Large intestine (tissue), 3 donors: ENCODE data around the gene STEAP1B. TPM values are rescaled to one million over a fixed set of nuclear protein-coding genes. Genes with fewer than 3 reads are reported as not detected.

Source experiments
- DNase-seq, 2 donors: peaks; one replicate each; pipeline versions ENCODE4 v3.0.0 to v3.0.0-alpha.2; 2013
- H3K27ac ChIP-seq: one replicate; pipeline ENCODE4 v1.5.1; 2013; ENCODE audit warnings: low read length
- H3K27me3 ChIP-seq: 2 replicates; pipeline ENCODE4 v1.6.1; 2013; ENCODE audit warnings: low read length; ENCODE audit not compliant: control insufficient read depth, insufficient read depth
- H3K36me3 ChIP-seq: 2 replicates; pipeline ENCODE4 v1.6.1; 2013; ENCODE audit warnings: low read length; ENCODE audit not compliant: control insufficient read depth, insufficient read depth
- H3K4me1 ChIP-seq: one replicate; pipeline ENCODE4 v1.6.1; 2013; ENCODE audit warnings: low read length; ENCODE audit not compliant: control insufficient read depth, insufficient read depth
- H3K4me3 ChIP-seq: one replicate; pipeline ENCODE4 v1.5.1; 2013; ENCODE audit warnings: low read length
- H3K9me3 ChIP-seq: one replicate; pipeline ENCODE4 v1.6.1; 2013; ENCODE audit warnings: mild to moderate bottlenecking, low read depth, low read length, moderate library complexity; ENCODE audit not compliant: control insufficient read depth
- WGBS: methylation state at CpG from one replicate; pipeline ENCODE4 v1.1.5; 2013; ENCODE audit warnings: low lambda C conversion rate; ENCODE audit not compliant: insufficient coverage; 5-methylcytosine and 5-hydroxymethylcytosine counted together
- polyA plus RNA-seq: library from polyadenylated mRNA; unstranded; fragments of 120-200 nt; gene quantifications from one replicate; pipeline ENCODE4 v1.2.1, GENCODE V29; 2013

The STEAP1B gene
- polyA plus RNA-seq, 1 donor: 1.5 TPM

GRCh38 chr7:22481726-22482125 lies 18.3 kb downstream of the STEAP1B start:
- no CpG with 5 or more reads among the region's 5 CpGs for WGBS
- Histone ChIP-seq H3K36me3 (no peaks in the 10 kb centered on the region), H3K4me3 (no peak overlapping the region), H3K27ac (no peak overlapping the region), H3K9me3 (no peaks in the 10 kb centered on the region), H3K27me3 (no peaks in the 10 kb centered on the region), H3K4me1 (peaks cover 4% of the 10 kb centered on the region)
- peak; percentile 16 to 40 for DNase-seq

DNA sequence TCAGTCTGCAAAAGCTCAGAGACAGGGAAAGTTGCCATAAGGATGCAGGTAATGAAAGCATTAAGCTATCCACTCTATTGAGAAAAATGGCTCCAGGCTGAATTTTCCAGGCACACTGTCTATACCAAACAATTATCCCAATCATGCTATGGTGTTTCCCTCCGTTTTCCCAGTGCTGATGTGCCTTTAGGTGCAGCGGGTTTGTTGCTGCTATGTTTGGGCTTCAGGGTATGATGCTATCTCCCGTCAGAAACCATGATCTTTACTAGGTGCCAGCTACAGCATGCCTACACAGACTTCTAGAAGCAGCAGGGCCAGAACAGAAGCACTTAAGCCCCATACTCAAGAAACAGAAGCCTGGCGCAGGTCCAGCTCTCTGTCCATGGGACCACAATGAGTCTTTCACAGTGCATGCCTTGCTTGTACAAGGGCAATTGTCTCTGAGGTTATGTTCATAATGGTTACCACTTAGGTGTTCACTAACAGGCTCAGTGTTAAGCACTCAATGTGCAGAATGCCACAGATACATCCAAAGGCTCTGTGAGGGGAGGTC lies 19.4 kb downstream of the STEAP1B start:
- Histone ChIP-seq H3K36me3 (no peaks in the 10 kb centered on the region), H3K4me1 (peaks cover 4% of the 10 kb centered on the region), H3K4me3 (no peak overlapping the region), H3K9me3 (no peaks in the 10 kb centered on the region), H3K27me3 (no peaks in the 10 kb centered on the region), H3K27ac (no peak overlapping the region)
- no peak for DNase-seq
- no CpG with 5 or more reads among the region's 4 CpGs for WGBS

- no peaks in the 10 kb centered on the region for H3K9me3 ChIP-seq
- no peaks in the 10 kb centered on the region for H3K36me3 ChIP-seq
- no peak overlapping the region for H3K4me3 ChIP-seq
- WGBS: no CpG with 5 or more reads among the region's 10 CpGs
- no peaks in the 10 kb centered on the region for H3K27me3 ChIP-seq
- peak in 1 of 2 donors; percentile 13 for DNase-seq
- H3K4me1 ChIP-seq: peaks cover 4% of the 10 kb centered on the region
- H3K27ac ChIP-seq: no peak overlapping the region
Measured at GRCh38 chr7:22477876-22478450, 22.0 kb downstream of the STEAP1B start.

- no peaks in the 10 kb centered on the region for H3K36me3 ChIP-seq
- no peaks in the 10 kb centered on the region for H3K9me3 ChIP-seq
- peaks cover 4% of the 10 kb centered on the region for H3K4me1 ChIP-seq
- H3K27ac ChIP-seq: no peak overlapping the region
- WGBS: no CpG with 5 or more reads among the region's 4 CpGs
- no peak overlapping the region for H3K4me3 ChIP-seq
- H3K27me3 ChIP-seq: no peaks in the 10 kb centered on the region
- DNase-seq: no peak
Measured at GRCh38 chr7:22477262-22477661, 22.7 kb downstream of the STEAP1B start.

GRCh38 chr7:22476824-22477223 lies 23.2 kb downstream of the STEAP1B start:
- Histone ChIP-seq H3K4me1 (peaks cover 4% of the 10 kb centered on the region), H3K9me3 (no peaks in the 10 kb centered on the region), H3K27me3 (no peaks in the 10 kb centered on the region), H3K27ac (no peak overlapping the region), H3K36me3 (no peaks in the 10 kb centered on the region), H3K4me3 (no peak overlapping the region)
- no peak for DNase-seq
- no CpG with 5 or more reads among the region's 6 CpGs for WGBS

DNA sequence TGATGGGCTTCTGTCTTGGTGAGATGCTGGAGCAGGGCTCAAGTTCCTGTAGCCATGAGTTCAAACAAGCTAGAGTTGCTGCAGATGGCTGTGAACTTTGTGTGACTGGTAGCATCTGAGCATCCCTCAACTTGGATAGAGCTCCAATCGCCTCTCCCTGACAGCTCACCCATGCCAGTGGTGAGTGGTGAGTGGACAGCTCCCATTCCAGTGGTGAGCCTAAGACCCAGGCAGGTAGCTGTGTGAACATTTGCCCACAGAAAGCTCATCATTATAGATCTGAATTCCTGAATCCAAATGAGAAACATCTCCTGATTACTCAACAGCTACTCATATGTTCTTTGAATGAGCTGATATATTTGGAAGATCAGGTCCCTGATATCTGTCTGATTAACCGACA lies 25.3 kb downstream of the STEAP1B start:
- Histone ChIP-seq H3K27me3 (no peaks in the 10 kb centered on the region), H3K9me3 (no peaks in the 10 kb centered on the region), H3K4me3 (no peak overlapping the region), H3K27ac (no peak overlapping the region), H3K4me1 (peaks cover 4% of the 10 kb centered on the region), H3K36me3 (no peaks in the 10 kb centered on the region)
- no peak for DNase-seq
- no CpG with 5 or more reads among the region's 2 CpGs for WGBS

GRCh38 chr7:22470981-22471380 lies 29.0 kb downstream of the STEAP1B start:
- no peaks in the 10 kb centered on the region for H3K9me3 ChIP-seq
- no peaks in the 10 kb centered on the region for H3K36me3 ChIP-seq
- WGBS: 100% methylated on average over 2 of the region's 10 CpGs
- no peak for DNase-seq
- no peaks in the 10 kb centered on the region for H3K4me1 ChIP-seq
- H3K27ac ChIP-seq: no peak overlapping the region
- H3K4me3 ChIP-seq: no peak overlapping the region
- no peaks in the 10 kb centered on the region for H3K27me3 ChIP-seq

DNA sequence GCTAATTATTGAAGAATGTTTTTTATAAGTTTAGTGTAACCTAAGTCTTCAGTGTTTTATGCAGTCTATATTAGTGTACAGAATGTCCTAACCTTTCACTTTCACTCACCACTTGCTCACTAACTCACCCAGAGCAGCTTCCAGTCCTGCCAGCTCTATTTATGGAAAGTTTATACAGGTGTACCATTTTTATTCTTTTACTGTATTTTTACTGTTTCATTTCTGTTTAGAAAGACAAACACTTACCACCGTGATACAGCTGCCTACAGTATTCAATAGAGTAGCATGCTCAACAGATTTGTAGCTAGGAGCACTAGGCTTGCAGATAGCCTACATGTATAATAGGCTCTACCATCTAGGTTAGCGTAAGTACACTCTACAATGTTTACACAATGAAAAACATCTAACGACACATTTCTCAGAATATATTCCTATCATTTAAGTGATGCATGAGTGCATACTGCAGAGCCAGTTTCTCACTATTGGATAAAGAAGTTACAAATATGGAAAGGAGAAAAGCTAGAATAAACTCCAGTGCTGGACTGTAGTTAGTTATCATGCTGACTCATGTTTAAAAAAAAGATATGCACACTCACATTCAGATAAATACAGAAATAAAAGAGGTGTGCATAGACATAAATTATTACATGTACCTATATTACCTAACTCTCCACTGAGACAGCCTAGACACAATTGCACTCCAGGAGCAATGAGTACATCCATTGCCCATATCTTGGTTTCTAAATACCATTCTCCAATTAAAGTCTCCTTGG lies 30.4 kb downstream of the STEAP1B start:
- Histone ChIP-seq H3K27ac (no peak overlapping the region), H3K36me3 (no peaks in the 10 kb centered on the region), H3K4me3 (no peak overlapping the region), H3K9me3 (no peaks in the 10 kb centered on the region), H3K4me1 (no peaks in the 10 kb centered on the region), H3K27me3 (no peaks in the 10 kb centered on the region)
- WGBS: 67% methylated on average over 1 of the region's 3 CpGs
- DNase-seq: no peak

GRCh38 chr7:22468609-22469008 lies 31.4 kb downstream of the STEAP1B start:
- no peaks in the 10 kb centered on the region for H3K27me3 ChIP-seq
- no peaks in the 10 kb centered on the region for H3K4me1 ChIP-seq
- no peaks in the 10 kb centered on the region for H3K9me3 ChIP-seq
- H3K27ac ChIP-seq: no peak overlapping the region
- no CpG with 5 or more reads among the region's 3 CpGs for whole genome bisulfite sequencing
- DNase-seq: no peak
- no peaks in the 10 kb centered on the region for H3K36me3 ChIP-seq
- no peak overlapping the region for H3K4me3 ChIP-seq

DNA sequence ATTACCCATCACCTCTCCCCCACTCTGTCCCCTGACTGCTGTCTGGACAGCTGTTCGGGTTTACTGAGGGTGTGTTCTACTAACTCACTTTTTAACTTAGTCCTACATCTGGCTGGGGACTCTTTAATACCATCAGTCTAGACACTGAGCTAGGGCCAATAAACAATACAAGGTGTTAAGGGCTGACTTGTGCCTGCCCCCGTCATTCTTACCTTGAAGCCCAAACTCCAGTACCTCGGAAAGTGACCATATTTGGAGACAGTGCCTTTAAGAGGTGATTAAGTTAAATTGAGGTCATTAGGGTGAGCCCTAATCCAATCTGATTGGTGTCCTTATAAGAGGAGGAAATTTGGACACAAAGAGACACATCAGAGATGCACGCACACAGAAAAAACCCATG lies 35.7 kb downstream of the STEAP1B start:
- Histone ChIP-seq H3K27ac (no peak overlapping the region), H3K9me3 (no peaks in the 10 kb centered on the region), H3K4me3 (no peak overlapping the region), H3K36me3 (no peaks in the 10 kb centered on the region), H3K4me1 (no peaks in the 10 kb centered on the region), H3K27me3 (no peaks in the 10 kb centered on the region)
- no CpG with 5 or more reads among the region's 4 CpGs for WGBS
- no peak for DNase-seq
